GM18519 (cell line): ENCODE measurements around the gene DENND2A.
"Not testable (repeated sequence)": the region's sequence is repeated elsewhere in the genome, so short reads cannot be mapped to it uniquely, and the experiment has no call there.

Source experiments
- ATAC-seq: cut with Tn5 transposase; IDR thresholded peaks from one replicate; pipeline ENCODE4 v1.9.1; 2021; ENCODE audit warnings: mild to moderate bottlenecking, moderate library complexity; ENCODE audit not compliant: unreplicated experiment, low FRiP score

DENND2A gene

GRCh38 chr7:140623980-140624379 is 16.6 kb downstream of the DENND2A start:
- ATAC-seq: no peak

- ATAC-seq: no peak
Observed at GRCh38 chr7:140621401-140622021, 19.1 kb downstream of the DENND2A start.

- not testable (repeated sequence) for ATAC-seq
Observed at GRCh38 chr7:140619915-140620510, 20.6 kb downstream of the DENND2A start.

GRCh38 chr7:140619176-140619575 is 21.4 kb downstream of the DENND2A start:
- ATAC-seq: no peak

GRCh38 chr7:140618306-140618705 is 22.3 kb downstream of the DENND2A start:
- no peak for ATAC-seq

GRCh38 chr7:140617081-140617480 is 23.5 kb downstream of the DENND2A start:
- no peak for ATAC-seq

GRCh38 chr7:140616328-140616727 is 24.3 kb downstream of the DENND2A start:
- ATAC-seq: no peak

GRCh38 chr7:140611641-140612040 is 29.0 kb downstream of the DENND2A start:
- no peak for ATAC-seq

GRCh38 chr7:140610204-140611165 is 30.1 kb downstream of the DENND2A start:
- no peak for ATAC-seq

GRCh38 chr7:140609646-140610045 is 31.0 kb downstream of the DENND2A start:
- ATAC-seq: no peak

- ATAC-seq: no peak
Observed at GRCh38 chr7:140607441-140607989, 33.1 kb downstream of the DENND2A start.

GRCh38 chr7:140605337-140605736 is 35.3 kb downstream of the DENND2A start:
- ATAC-seq: no peak

- ATAC-seq: no peak
Observed at GRCh38 chr7:140604760-140605159, 35.9 kb downstream of the DENND2A start.

GRCh38 chr7:140604076-140604475 is 36.5 kb downstream of the DENND2A start:
- ATAC-seq: no peak

- no peak for ATAC-seq
Observed at GRCh38 chr7:140601566-140602174, 38.9 kb downstream of the DENND2A start.

- ATAC-seq: no peak
Observed at GRCh38 chr7:140600341-140600740, 40.3 kb downstream of the DENND2A start.

GRCh38 chr7:140597428-140597949 is 43.1 kb downstream of the DENND2A start:
- ATAC-seq: no peak

- no peak for ATAC-seq
Observed at GRCh38 chr7:140596519-140597427, 43.8 kb downstream of the DENND2A start.

- ATAC-seq: no peak
Observed at GRCh38 chr7:140595468-140596092, 45.0 kb downstream of the DENND2A start.
